ENCODE results near the gene NDUFS2.

- TF ChIP-seq POLR2AphosphoS5 (IDR thresholded peaks at IDR 0.05): no peak
- TF ChIP-seq CTCF (IDR thresholded peaks at IDR 0.05): no peak
- TF ChIP-seq POLR2A (IDR thresholded peaks at IDR 0.05): no peak
Observed at GRCh38 chr1:161241682-161242081, 39.5 kb downstream of the NDUFS2 start.

Measured in breast epithelium (tissue), 3 donors.